HCT116 (cell line): ENCODE measurements around the gene COL26A1. TPM values are rescaled to one million over a fixed set of nuclear protein-coding genes. Genes with fewer than 3 reads are reported as not detected.

Experiments
- ATAC-seq: fragments of 200-7000 bp; cut with Tn5 transposase; 2 replicates; pipeline ENCODE4 v1.9.1; 2020; ENCODE audit warnings: mild to moderate bottlenecking, moderate library complexity
- BruUV-seq: library from RNA; stranded (reverse); fragments of 400-500 nt; replicated peaks from 2 replicates; lab custom pipeline; 2021; lab: Mats Ljungman, UMichigan
- CTCF ChIA-PET: fragments of 300-600 bp; sonication (Branson Sonifier 250); formaldehyde crosslinking; loops from one replicate; lab custom pipeline; 2021; ENCODE audit warnings: antibody characterized with exemption; lab: Charles Lee
- POLR2A ChIA-PET: fragments of 300-600, 350-600 bp; sonication (Branson Sonifier 250); formaldehyde crosslinking; loops from one replicate; lab custom pipeline; 2021; ENCODE audit warnings: antibody characterized with exemption; lab: Charles Lee
- RAD21 ChIA-PET, 2 experiments: fragments of 300-600 bp; sonication (Branson Sonifier 250); formaldehyde crosslinking; loops; one replicate each; lab custom pipeline; 2023; ENCODE audit warnings: low total read pairs in 2 of 2; ENCODE audit not compliant: uncharacterized antibody in 2 of 2, unreplicated experiment in 2 of 2, low non-redundant PET in 1 of 2; lab: Charles Lee
- DNase-seq: peaks from one replicate; pipeline ENCODE4 v3.0.0-alpha.2; 2010; ENCODE audit warnings: low read depth, low spot score
- H2AFZ ChIP-seq: fragments of 200-600 bp; shearing (Covaris generic), sonication (generic); 2 replicates; pipeline ENCODE4 v1.6.1; 2017; ENCODE audit warnings: low read depth, mixed run types, mixed read lengths, antibody characterized with exemption, low read length; ENCODE audit not compliant: poor library complexity, severe bottlenecking
- H3K27ac ChIP-seq: 2 replicates; pipeline ENCODE4 v1.5.1; 2012; ENCODE audit warnings: low read depth, low read length
- H3K27me3 ChIP-seq: fragments of 200-600 bp; sonication (generic); 2 replicates; pipeline ENCODE4 v1.6.1; 2016; ENCODE audit warnings: mixed run types, low read length, mixed read lengths; ENCODE audit not compliant: insufficient read depth
- H3K36me3 ChIP-seq, 2 experiments: fragments of 200-500 bp in 1 of 2; fragments of 200-600 bp in 1 of 2; sonication (Bioruptor generic) in 1 of 2; sonication (generic) in 1 of 2; 2 replicates each; pipeline versions ENCODE4 v1.5.1 to v1.6.1; 2014 to 2016; ENCODE audit warnings: low read length in 2 of 2, inconsistent platforms in 1 of 2, mixed read lengths in 1 of 2, mixed run types in 1 of 2; ENCODE audit not compliant: insufficient read depth in 2 of 2, control insufficient read depth in 1 of 2
- H3K4me1 ChIP-seq, 2 experiments: fragments of 200-600 bp in 1 of 2; sonication (generic) in 1 of 2; 2 replicates each; pipeline versions ENCODE4 v1.5.1 to v1.6.1; 2012 to 2017; ENCODE audit warnings: low read length in 2 of 2, inconsistent platforms in 1 of 2, mild to moderate bottlenecking in 1 of 2, mixed read lengths in 1 of 2, mixed run types in 1 of 2, moderate library complexity in 1 of 2; ENCODE audit not compliant: insufficient read depth in 2 of 2, control insufficient read depth in 1 of 2
- H3K4me2 ChIP-seq: fragments of 200-600 bp; sonication (generic); 2 replicates; pipeline ENCODE4 v1.6.1; 2017; ENCODE audit warnings: mixed run types, low read length, mixed read lengths
- H3K4me3 ChIP-seq, 2 experiments: fragments of 200-600 bp in 1 of 2; sonication (generic) in 1 of 2; replicated peaks in 1 of 2; 2 replicates each; pipeline ENCODE4 v1.5.1; 2011 to 2016; ENCODE audit warnings: low read length in 2 of 2, control low read depth in 1 of 2, low read depth in 1 of 2, mild to moderate bottlenecking in 1 of 2, mixed read lengths in 1 of 2, mixed run types in 1 of 2
- H3K79me2 ChIP-seq: fragments of 200-600 bp; sonication (generic); 2 replicates; pipeline ENCODE4 v1.6.1; 2017; ENCODE audit warnings: mild to moderate bottlenecking, mixed run types, low read length, moderate library complexity, mixed read lengths; ENCODE audit not compliant: insufficient read depth
- H3K9ac ChIP-seq: fragments of 200-600 bp; sonication (generic); 2 replicates; pipeline ENCODE4 v1.6.1; 2016; ENCODE audit warnings: low read length, mixed read lengths
- H3K9me2 ChIP-seq: fragments of 200-600 bp; sonication (generic), shearing (Covaris generic); 2 replicates; pipeline ENCODE4 v1.6.1; 2017; ENCODE audit warnings: mixed run types, mild to moderate bottlenecking, moderate library complexity; ENCODE audit not compliant: insufficient read depth
- H3K9me3 ChIP-seq, 2 experiments: fragments of 200-500 bp in 1 of 2; fragments of 200-600 bp in 1 of 2; sonication (Bioruptor generic) in 1 of 2; sonication (generic) in 1 of 2; 2 replicates each; pipeline ENCODE4 v1.6.1; 2014 to 2017; ENCODE audit warnings: low read length in 2 of 2, mixed read lengths in 2 of 2, inconsistent platforms in 1 of 2, low read depth in 1 of 2, mild to moderate bottlenecking in 1 of 2, mixed run types in 1 of 2, moderate library complexity in 1 of 2; ENCODE audit not compliant: control insufficient read depth in 1 of 2, insufficient read depth in 1 of 2
- H4K20me1 ChIP-seq: fragments of 200-600 bp; sonication (generic), shearing (Covaris generic); 2 replicates; pipeline ENCODE4 v1.6.1; 2017; ENCODE audit warnings: mixed run types, mild to moderate bottlenecking, moderate library complexity; ENCODE audit not compliant: insufficient read depth
- EZH2 ChIP-seq: fragments of 200-600 bp; sonication (generic); IDR thresholded peaks from 2 replicates; pipeline ENCODE4 v1.6.1; 2017; ENCODE audit warnings: antibody characterized with exemption, mixed run types
- FOSL1 ChIP-seq: IDR thresholded peaks from 2 replicates; pipeline ENCODE4 v1.6.1; 2012; ENCODE audit warnings: low read depth
- JUND ChIP-seq: IDR thresholded peaks from 2 replicates; pipeline ENCODE4 v1.6.1; 2012
- POLR2A ChIP-seq: IDR thresholded peaks from 2 replicates; pipeline ENCODE4 v1.7.0; 2011; ENCODE audit warnings: borderline replicate concordance; ENCODE audit not compliant: insufficient read depth, insufficient read length; ENCODE audit errors: extremely low read depth
- SP1 ChIP-seq: IDR thresholded peaks from 2 replicates; pipeline ENCODE4 v1.6.1; 2012; ENCODE audit warnings: low read depth
- SRF ChIP-seq: IDR thresholded peaks from 2 replicates; pipeline ENCODE4 v1.6.1; 2012; ENCODE audit warnings: low read depth
- TCF7L2 ChIP-seq: IDR thresholded peaks from 2 replicates; pipeline ENCODE4 v1.7.0; 2011; ENCODE audit warnings: borderline replicate concordance, inconsistent platforms; ENCODE audit not compliant: insufficient read depth, insufficient read length; ENCODE audit errors: extremely low read depth
- YY1 ChIP-seq: IDR thresholded peaks from 2 replicates; pipeline ENCODE4 v1.6.1; 2011; ENCODE audit warnings: low read length, low read depth, moderate library complexity, mild to moderate bottlenecking; ENCODE audit not compliant: insufficient replicate concordance; ENCODE audit errors: extremely low read depth
- intact Hi-C: fragments of 100-400 bp; cut with micrococcal nuclease; formaldehyde crosslinking; loops from 2 replicates; pipeline ENCODE4 v1.10.0; 2022
- total RNA-seq: library from RNA; stranded (reverse); gene quantifications from one replicate; pipeline ENCODE4 v1.2.1, GENCODE V29; 2021; ENCODE audit not compliant: unreplicated experiment
- TF ChIP-seq, protein P1 (sequence below): IDR thresholded peaks from 2 replicates; pipeline ENCODE4 v1.6.1; 2011; ENCODE audit warnings: mild to moderate bottlenecking, low read length, moderate library complexity; ENCODE audit not compliant: insufficient replicate concordance; ENCODE audit errors: extremely low read depth
- TF ChIP-seq, protein P2 (sequence below): IDR thresholded peaks from 2 replicates; pipeline ENCODE4 v1.6.1; 2012
- TF ChIP-seq, protein P3 (sequence below): IDR thresholded peaks from 2 replicates; pipeline ENCODE4 v1.6.1; 2012

The COL26A1 gene
- total RNA-seq, 1 experiment from 2014 or later: 0.27 TPM

DNA sequence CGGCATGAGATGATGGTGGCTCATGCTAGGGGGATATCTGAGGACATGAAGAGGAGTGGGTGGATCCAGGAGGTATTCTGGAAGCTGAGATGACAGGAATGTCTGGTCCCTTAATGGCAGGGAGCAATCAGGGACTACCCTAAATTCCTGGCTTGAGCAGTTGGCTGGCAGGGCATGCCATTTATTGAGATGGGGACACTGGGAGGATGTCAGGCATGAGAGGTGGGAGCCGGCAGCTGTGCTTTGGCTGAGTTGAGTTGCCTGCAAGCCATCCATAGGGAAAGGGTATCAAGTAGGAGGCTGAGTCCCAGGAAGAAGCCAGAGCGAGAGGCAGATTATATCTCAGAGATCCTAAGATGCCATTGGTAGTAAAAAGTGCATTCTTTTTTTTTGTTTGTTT, 69.6 kb downstream of the COL26A1 start:
- DNase-seq (no peak), ATAC-seq (no peak)

DNA sequence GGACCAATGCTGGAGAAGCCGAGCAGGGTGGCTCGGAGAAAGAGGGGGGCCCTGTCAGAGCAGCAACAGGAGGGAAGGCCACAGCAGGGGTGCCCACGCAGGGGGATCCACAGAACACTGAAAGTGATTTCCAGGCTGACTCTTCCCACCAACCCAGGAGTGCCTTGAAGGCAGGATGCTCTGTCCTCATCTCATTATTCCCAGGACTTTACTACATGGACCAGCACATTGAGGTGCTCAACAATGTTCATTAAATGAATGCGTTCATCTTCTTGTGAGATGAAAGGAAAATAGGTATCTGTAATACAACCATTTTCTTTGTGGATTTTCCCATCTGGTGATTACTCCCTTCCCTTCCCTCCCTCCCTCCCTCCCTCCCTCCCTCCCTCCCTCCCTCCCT, 71.0 kb downstream of the COL26A1 start:
- POLR2A ChIA-PET: no interaction called here
- DNase-seq: no peak
- intact Hi-C loops: no loop called here

More for the DNA sequence above, 69.6 kb downstream of the COL26A1 start:
- Histone ChIP-seq H3K4me1 (peaks cover 5 to 7% of the 10 kb centered on the region in 2 experiments; a peak in 3 of 4 replicates), H3K9me3 (no peaks in the 10 kb centered on the region), H3K36me3 (no peaks in the 10 kb centered on the region), H3K4me3 (no peak overlapping the region), H2AFZ (no peak overlapping the region), H3K9me2 (no peaks in the 10 kb centered on the region), H4K20me1 (no peaks in the 10 kb centered on the region), H3K27me3 (no peaks in the 10 kb centered on the region), H3K9ac (no peak overlapping the region), H3K79me2 (no peaks in the 10 kb centered on the region), H3K27ac (no peak overlapping the region), H3K4me2 (no peak overlapping the region)
- ChIA-PET CTCF (no interaction called here), POLR2A (interaction anchor here (1.2 kb wide), 1 partner anchor 21 kb away, joined by 4 read pairs; no protein-coding TSS in a partner anchor), RAD21 (no interaction called here)
- intact Hi-C loops: no loop called here
- no TSS peak for BruUV-seq
- TF ChIP-seq SP1: no peak
- TF ChIP-seq, protein P1, sequence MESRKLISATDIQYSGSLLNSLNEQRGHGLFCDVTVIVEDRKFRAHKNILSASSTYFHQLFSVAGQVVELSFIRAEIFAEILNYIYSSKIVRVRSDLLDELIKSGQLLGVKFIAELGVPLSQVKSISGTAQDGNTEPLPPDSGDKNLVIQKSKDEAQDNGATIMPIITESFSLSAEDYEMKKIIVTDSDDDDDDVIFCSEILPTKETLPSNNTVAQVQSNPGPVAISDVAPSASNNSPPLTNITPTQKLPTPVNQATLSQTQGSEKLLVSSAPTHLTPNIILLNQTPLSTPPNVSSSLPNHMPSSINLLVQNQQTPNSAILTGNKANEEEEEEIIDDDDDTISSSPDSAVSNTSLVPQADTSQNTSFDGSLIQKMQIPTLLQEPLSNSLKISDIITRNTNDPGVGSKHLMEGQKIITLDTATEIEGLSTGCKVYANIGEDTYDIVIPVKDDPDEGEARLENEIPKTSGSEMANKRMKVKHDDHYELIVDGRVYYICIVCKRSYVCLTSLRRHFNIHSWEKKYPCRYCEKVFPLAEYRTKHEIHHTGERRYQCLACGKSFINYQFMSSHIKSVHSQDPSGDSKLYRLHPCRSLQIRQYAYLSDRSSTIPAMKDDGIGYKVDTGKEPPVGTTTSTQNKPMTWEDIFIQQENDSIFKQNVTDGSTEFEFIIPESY: no peak
- no peak for TF ChIP-seq EZH2
- TF ChIP-seq, protein P2, sequence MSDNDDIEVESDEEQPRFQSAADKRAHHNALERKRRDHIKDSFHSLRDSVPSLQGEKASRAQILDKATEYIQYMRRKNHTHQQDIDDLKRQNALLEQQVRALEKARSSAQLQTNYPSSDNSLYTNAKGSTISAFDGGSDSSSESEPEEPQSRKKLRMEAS: no peak
- TF ChIP-seq YY1: no peak
- TF ChIP-seq SRF: no peak

More for the DNA sequence above, 71.0 kb downstream of the COL26A1 start:
- Histone ChIP-seq H4K20me1 (no peaks in the 10 kb centered on the region), H3K36me3 (no peaks in the 10 kb centered on the region), H3K4me3 (no peak overlapping the region), H3K27ac (no peak overlapping the region), H3K4me2 (no peak overlapping the region), H3K9me2 (no peaks in the 10 kb centered on the region), H3K9me3 (no peaks in the 10 kb centered on the region), H3K9ac (no peak overlapping the region), H3K4me1 (peaks cover 7 to 11% of the 10 kb centered on the region in 2 experiments; a peak in 3 of 4 replicates), H2AFZ (no peak overlapping the region), H3K27me3 (no peaks in the 10 kb centered on the region), H3K79me2 (no peaks in the 10 kb centered on the region)
- no peak for TF ChIP-seq TCF7L2
- no peak for TF ChIP-seq JUND
- no peak for TF ChIP-seq FOSL1
- TF ChIP-seq POLR2A: no peak
- TF ChIP-seq, protein P3, sequence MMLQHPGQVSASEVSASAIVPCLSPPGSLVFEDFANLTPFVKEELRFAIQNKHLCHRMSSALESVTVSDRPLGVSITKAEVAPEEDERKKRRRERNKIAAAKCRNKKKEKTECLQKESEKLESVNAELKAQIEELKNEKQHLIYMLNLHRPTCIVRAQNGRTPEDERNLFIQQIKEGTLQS: no peak
- TF ChIP-seq YY1: no peak
- TF ChIP-seq, protein P1: no peak
- ATAC-seq: no peak
- RAD21 ChIA-PET: no interaction called here
- CTCF ChIA-PET: no interaction called here
- BruUV-seq: no TSS peak
